Progenitor cell of endocrine pancreas (in vitro differentiated cells): ENCODE measurements around the gene PRKN. TPM values are rescaled to one million over a fixed set of nuclear protein-coding genes. Genes with fewer than 3 reads are reported as not detected.

Experiments used
- DNase-seq: peaks from one replicate; pipeline ENCODE4 v3.0.0; 2021; ENCODE audit warnings: low spot score; ENCODE audit not compliant: unreplicated experiment
- H3K27ac Mint-ChIP-seq: 2 replicates; pipeline ENCODE4 v1.8.0; 2021; ENCODE audit warnings: mild to moderate bottlenecking, moderate library complexity, mixed read lengths
- H3K27me3 Mint-ChIP-seq: 2 replicates; pipeline ENCODE4 v1.8.0; 2021; ENCODE audit warnings: mixed read lengths
- H3K36me3 Mint-ChIP-seq: 2 replicates; pipeline ENCODE4 v1.8.0; 2022; ENCODE audit warnings: mixed read lengths; ENCODE audit not compliant: insufficient read depth
- H3K4me1 Mint-ChIP-seq: 2 replicates; pipeline ENCODE4 v1.8.0; 2021; ENCODE audit warnings: low read depth, mixed read lengths
- H3K4me3 Mint-ChIP-seq: 2 replicates; pipeline ENCODE4 v1.8.0; 2021; ENCODE audit warnings: low read depth, mild to moderate bottlenecking, moderate library complexity, mixed read lengths
- H3K9me3 Mint-ChIP-seq: 2 replicates; pipeline ENCODE4 v1.8.0; 2021; ENCODE audit warnings: low read depth, mixed read lengths
- CTCF ChIP-seq: fragments of 200-600 bp; sonication (generic); IDR thresholded peaks from one replicate; pipeline ENCODE4 v1.5.0; 2021; ENCODE audit warnings: antibody characterized with exemption, mild to moderate bottlenecking; ENCODE audit not compliant: unreplicated experiment
- total RNA-seq: library from RNA; stranded (reverse); gene quantifications from 2 replicates; pipeline ENCODE4 v1.2.1, GENCODE V29; 2021

The PRKN gene
- total RNA-seq, 1 donor from 2014 or later, result 4.6 TPM

GRCh38 chr6:161584621-161585340, 1142.8 kb downstream of the PRKN start:
- no peaks in the 10 kb centered on the region for H3K36me3 Mint-ChIP-seq
- no peak overlapping the region for H3K4me3 Mint-ChIP-seq
- no peaks in the 10 kb centered on the region for H3K9me3 Mint-ChIP-seq
- no peak for TF ChIP-seq CTCF
- no peaks in the 10 kb centered on the region for H3K4me1 Mint-ChIP-seq
- H3K27ac Mint-ChIP-seq, result no peak overlapping the region
- H3K27me3 Mint-ChIP-seq, result peaks cover 9% of the 10 kb centered on the region
- no peak for DNase-seq

GRCh38 chr6:161584051-161584450, 1143.5 kb downstream of the PRKN start:
- peaks cover 9% of the 10 kb centered on the region for H3K27me3 Mint-ChIP-seq
- no peaks in the 10 kb centered on the region for H3K4me1 Mint-ChIP-seq
- H3K36me3 Mint-ChIP-seq, result no peaks in the 10 kb centered on the region
- no peaks in the 10 kb centered on the region for H3K9me3 Mint-ChIP-seq
- DNase-seq, result no peak
- no peak for TF ChIP-seq CTCF
- no peak overlapping the region for H3K27ac Mint-ChIP-seq
- H3K4me3 Mint-ChIP-seq, result no peak overlapping the region

DNA sequence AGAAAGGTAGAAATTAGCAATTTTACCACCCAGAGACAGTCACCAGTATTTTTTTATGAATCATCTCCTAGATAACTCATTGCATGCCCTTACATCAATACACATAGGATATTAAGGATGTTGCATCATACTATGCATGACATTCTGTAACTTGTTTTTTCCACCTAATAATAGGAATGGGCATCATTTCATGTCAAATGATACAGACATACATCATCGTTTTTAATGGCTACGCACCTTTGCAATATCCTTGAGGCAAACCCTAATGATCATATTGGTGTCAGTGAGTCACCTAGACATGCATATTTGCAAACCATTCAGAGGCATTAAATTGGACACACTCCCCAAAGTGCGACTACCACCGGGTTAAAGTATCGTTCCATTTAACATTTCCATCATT, 1144.0 kb downstream of the PRKN start:
- Mint-ChIP-seq H3K27me3 (peaks cover 9% of the 10 kb centered on the region), H3K4me1 (no peaks in the 10 kb centered on the region), H3K4me3 (no peak overlapping the region), H3K9me3 (no peaks in the 10 kb centered on the region), H3K27ac (no peak overlapping the region), H3K36me3 (no peaks in the 10 kb centered on the region)
- no peak for TF ChIP-seq CTCF
- DNase-seq, result no peak

- no peaks in the 10 kb centered on the region for H3K4me1 Mint-ChIP-seq
- H3K36me3 Mint-ChIP-seq, result no peaks in the 10 kb centered on the region
- no peaks in the 10 kb centered on the region for H3K27me3 Mint-ChIP-seq
- H3K9me3 Mint-ChIP-seq, result no peaks in the 10 kb centered on the region
- H3K27ac Mint-ChIP-seq, result no peak overlapping the region
- no peak overlapping the region for H3K4me3 Mint-ChIP-seq
- no peak for TF ChIP-seq CTCF
- DNase-seq, result no peak
Observed at GRCh38 chr6:161578478-161578877, 1149.1 kb downstream of the PRKN start.

- H3K27ac Mint-ChIP-seq, result no peak overlapping the region
- TF ChIP-seq CTCF, result no peak
- H3K9me3 Mint-ChIP-seq, result no peaks in the 10 kb centered on the region
- no peak overlapping the region for H3K4me3 Mint-ChIP-seq
- no peaks in the 10 kb centered on the region for H3K36me3 Mint-ChIP-seq
- no peaks in the 10 kb centered on the region for H3K27me3 Mint-ChIP-seq
- DNase-seq, result no peak
- no peaks in the 10 kb centered on the region for H3K4me1 Mint-ChIP-seq
Observed at GRCh38 chr6:161575523-161576254, 1151.9 kb downstream of the PRKN start.
